Activated CD8-positive, alpha-beta memory T cell treated with anti-CD3 and anti-CD28 coated beads for 48 hours (primary cell): ENCODE results near the gene PIP5KL1.

Experiments used
- DNase-seq, 3 experiments: peaks; one replicate each; pipeline ENCODE4 v3.0.0-alpha.2; 2020; ENCODE audit warnings: low read depth in 2 of 3, low spot score in 2 of 3

The PIP5KL1 gene

GRCh38 chr9:127968700-127969383, 38.3 kb upstream of the PIP5KL1 start:
- DNase-seq, result no peak

DNA sequence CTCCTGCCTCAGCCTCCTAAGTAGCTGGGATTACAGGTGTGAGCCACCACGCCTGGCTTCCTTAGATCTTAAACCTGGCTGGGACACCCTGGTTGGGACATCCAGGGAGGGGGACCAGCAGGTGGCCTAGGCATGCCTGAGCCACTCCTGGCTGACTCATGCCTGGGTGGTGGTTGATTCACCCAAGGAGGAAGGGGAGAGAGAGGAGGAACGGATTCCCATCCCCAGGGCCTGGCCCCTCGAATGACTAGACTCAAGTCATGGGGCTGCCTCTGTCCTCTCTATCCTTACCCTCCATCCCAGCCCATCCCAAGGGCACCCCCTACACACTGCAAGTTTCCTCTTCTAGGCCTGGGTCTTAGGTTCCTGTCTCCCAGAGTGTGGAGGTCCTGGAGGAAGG, 37.5 kb upstream of the PIP5KL1 start:
- DNase-seq, result no peak

DNA sequence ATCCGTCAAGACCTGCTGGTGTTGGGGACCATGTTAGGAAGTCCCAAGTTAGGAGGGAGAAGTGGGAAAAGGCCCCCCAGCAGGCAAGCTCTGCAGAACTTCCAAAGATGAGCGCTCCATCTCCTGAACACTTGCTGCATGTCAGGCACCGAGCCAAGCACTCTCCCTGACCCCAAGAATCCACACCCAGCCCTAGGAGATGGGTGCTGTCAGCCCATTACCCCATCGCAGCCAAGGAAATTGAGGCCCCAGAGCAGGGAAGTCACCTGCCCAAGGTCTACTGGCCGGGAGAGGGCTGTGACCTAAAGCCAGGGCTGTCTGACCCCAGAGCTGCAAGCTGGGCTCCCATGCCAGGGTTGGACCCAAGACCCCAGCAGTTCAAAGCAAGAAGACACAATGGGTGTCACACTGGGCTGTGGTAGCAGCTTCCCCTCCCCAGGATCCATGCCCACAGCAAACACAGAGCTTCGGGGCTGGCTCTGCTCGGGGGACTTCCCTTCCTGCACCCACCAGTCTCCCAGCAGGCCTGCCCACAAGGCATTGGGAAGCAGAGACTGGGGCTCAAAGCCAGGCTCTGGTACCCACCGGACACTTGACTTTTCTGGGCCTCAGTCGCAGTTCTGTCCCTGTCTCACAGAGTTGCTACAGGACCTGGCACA, 36.7 kb upstream of the PIP5KL1 start:
- DNase-seq, result no peak

DNA sequence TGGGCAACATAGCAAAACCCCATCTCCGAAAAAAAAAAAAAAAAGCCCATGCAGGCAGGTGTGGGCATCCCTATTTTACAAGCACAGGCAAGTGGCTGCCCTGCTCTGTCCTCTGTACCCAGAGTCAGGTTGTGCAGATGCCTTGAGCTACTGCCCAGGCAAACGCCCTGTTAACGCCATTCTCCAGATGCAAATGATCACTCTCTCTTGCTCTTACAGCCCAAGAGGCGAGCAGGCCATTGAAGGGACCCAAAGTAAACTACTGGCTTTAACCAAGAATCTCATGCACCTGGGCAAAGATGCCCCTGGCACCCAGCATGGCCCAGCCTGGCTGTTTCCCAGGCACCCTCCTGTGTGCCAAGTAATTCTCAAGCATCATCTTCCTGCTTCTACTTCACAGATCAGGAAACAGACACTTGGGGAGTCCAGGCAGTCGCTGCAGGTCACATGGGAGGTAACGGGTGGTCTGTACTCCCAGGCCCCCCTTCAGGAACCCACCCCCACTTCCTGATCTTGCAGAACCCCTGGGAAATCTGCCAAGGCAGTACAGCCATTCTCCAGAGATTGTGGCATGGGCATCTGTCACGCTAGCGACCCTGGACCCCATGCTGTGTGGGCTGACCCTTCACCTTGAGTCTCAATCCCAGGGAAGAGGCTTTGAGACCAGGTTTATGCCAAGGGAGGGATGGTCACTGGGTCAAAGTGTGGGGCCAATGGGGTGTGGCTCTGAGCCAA, 36.0 kb upstream of the PIP5KL1 start:
- DNase-seq, result no peak

- DNase-seq, result no peak
These were observed 35.4 kb upstream of the PIP5KL1 start for GRCh38 chr9:127965953-127966352.

DNA sequence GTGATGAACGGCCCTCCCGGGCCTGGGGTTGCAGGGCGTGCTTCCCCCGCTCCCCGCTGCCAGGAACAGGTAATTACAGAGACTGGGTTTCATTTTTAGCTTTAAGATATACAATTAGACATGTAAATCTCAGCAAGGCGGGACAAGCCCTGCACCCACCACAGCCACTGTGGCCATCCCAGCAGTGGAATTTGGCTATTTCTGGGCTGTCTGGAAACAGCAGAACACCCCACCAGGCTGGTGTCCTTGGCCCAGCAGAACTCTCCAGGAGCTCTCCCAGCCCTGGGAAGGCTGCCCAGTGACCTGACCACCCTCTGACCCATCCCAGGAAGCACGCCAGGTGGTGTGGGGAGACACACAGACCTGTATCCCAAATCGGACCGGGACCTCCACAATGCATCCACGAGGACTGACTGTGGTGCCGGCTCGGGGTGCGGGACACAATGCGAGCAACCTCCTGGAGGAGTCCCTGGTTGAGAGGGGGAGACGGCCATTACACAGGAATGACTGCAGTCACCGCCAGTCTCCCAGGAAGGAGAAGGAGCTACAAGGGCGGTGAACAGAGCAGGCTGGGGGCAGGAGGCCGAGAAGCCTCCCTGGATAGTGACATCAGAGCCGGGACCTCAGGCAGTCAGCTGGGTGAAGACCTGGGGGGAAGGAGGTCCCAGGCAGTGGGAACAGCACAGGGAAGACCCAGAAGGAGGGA, 32.9 kb upstream of the PIP5KL1 start:
- no peak for DNase-seq

GRCh38 chr9:127963041-127963358, 32.4 kb upstream of the PIP5KL1 start:
- DNase-seq, result no peak

DNA sequence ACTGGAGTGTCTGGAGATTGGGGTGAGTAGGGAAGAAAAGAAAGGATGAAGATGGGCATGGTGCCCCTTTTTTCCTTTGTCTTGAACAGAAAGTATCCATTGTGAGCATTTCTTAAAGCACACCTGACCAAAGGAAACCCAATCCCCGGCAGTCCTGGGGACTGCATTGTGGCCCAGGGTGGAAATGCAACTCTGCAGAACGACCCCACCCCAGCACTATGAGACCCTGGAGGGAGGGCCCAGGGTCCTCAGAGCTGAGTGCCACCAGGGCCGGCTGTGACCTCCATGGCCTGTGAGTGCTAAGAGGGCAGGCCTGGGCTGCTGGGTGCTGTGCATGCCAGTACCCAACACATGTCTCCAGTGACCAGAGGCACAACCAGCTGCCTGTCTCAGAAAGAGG, 31.7 kb upstream of the PIP5KL1 start:
- DNase-seq, result no peak

DNA sequence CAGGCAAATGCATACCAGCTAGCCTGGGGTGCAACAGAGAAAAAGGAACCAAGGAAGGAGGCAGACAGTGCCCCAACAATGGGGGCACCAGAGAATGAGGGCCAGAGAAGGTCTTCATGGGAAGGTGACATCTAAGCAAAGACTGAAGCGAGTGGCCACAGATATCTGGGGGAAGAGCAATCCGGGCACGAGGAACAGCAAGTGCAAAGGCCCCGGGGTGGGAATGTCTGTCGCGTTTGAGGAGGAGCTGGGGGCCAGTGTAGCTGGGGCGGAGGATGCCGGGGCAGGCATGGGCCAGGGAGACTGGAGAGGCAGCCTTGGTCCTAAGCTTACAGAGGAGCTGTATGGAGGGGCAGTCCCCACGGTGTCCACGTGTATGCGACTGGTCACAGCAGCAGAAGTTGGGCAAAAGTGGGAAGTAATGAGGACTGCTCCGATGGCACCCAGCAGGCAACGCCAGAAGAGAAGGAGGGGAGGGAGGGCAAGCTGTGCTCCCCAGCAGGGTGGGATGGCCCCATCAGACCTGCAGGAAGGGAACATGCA, 31.1 kb upstream of the PIP5KL1 start:
- DNase-seq, result no peak

DNA sequence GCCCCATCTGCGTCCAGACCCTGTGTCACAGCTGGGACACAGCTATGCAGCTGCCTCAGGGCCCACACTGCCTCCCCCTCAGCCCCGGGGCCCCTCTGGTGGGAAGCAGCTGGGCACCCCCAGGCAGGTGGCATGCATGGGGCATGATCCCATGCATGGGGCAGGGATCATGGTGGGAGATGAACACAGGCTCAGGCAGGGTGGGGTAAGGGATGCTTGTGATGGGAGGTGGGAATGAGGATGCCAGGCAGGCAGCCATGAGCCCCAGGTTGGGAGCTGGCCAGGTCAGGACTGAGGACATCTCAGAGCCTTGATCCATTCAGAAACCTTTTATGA, 30.5 kb upstream of the PIP5KL1 start:
- DNase-seq, result no peak

DNA sequence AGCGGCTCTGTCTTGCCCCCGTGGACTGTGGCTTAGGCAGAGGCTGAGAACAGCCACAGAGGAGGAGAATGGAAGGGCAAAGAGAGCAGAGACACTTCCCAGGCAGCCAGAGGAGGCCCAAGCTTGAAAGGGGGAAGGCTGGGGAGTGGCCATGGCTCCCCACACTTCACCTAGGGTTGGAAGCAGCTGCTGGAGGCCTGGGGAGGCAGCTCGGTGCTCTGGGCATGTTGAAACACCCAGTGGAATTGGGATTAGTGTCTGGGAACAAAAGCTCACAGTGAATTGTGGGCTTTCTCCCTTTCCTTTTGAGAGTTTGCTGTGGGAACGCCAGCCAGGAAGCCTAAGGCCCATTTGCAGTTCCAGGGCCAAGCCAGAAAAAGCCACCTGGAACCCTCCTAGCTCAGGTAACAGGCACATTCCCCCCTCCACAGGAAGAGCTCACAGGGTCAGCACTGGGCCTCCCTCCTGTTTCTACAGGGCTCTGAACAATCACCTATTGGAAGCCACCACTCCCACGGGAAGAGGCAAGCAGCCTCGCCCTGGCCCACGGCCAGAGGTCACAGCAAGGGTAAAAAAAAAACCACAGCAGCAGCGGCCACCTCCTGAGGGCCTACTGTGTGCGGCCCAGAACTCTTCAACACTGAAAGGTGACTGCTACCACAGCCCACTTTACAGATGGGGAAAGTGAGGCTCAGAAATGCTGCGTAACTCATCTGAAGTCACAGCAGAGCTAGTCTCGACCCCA, 30.0 kb upstream of the PIP5KL1 start:
- DNase-seq, result no peak

GRCh38 chr9:127959841-127960409, 29.3 kb upstream of the PIP5KL1 start:
- DNase-seq, result no peak

- DNase-seq, result no peak
These were observed 28.8 kb upstream of the PIP5KL1 start for GRCh38 chr9:127959398-127959797.

GRCh38 chr9:127958728-127959127, 28.2 kb upstream of the PIP5KL1 start:
- no peak for DNase-seq

GRCh38 chr9:127955294-127956015, 24.9 kb upstream of the PIP5KL1 start:
- DNase-seq, result peak in 1 of 3 experiments; percentile 52

GRCh38 chr9:127954831-127955293, 24.3 kb upstream of the PIP5KL1 start:
- no peak for DNase-seq

DNA sequence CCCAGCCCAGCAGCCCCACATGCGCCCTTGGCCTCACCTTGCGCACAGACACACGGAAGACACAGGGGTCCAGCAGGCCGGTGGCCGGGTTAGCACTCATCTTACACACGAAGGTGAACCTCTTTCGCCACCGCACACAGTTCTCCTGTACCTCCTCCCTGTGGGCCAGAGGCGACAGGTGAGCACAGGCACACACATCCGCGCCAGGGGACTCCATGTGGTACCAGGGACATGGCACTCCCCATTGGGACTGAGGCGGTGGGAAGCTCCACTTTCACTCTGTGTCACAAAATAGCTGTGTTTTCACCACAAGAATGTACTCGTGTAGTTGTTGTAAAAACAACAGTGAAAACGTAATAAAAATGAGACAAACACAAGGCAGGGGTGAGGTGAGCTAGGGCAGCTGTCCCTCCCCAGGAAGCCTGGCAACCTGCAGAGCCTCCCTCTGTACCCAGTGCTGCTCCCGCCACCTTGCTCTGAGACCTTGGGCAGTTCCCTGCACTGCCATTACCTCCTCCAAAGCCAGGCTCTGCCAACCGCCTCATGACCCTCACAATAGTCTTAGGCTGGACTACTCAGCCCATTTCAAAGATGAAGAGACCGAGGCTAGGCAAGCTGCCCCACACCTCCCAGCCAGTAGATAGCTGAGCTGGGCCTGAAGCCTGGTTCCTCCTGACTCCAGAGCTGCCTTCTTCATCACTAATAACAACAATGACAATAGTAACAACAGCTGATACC, 23.4 kb upstream of the PIP5KL1 start:
- DNase-seq, result no peak

GRCh38 chr9:127953154-127953553, 22.6 kb upstream of the PIP5KL1 start:
- DNase-seq, result no peak
